Vagina (tissue), 2 donors: ENCODE data around the gene ADK. TPM values are rescaled to one million over a fixed set of nuclear protein-coding genes. Genes with fewer than 3 reads are reported as not detected.
"Not testable (repeated sequence)": the region's sequence is repeated elsewhere in the genome, so short reads cannot be mapped to it uniquely, and the experiment has no call there.

Experiments used
- DNase-seq, 2 donors: peaks; one replicate each; pipeline ENCODE4 v3.0.0-alpha.2; 2017; ENCODE audit errors: extremely low spot score in 2 of 2
- H3K27ac ChIP-seq: fragments of 200-600 bp; sonication (generic); one replicate; pipeline ENCODE4 v1.5.1; 2019
- H3K27me3 ChIP-seq: fragments of 200-600 bp; sonication (generic); one replicate; pipeline ENCODE4 v1.5.1; 2019
- H3K36me3 ChIP-seq, 2 donors: fragments of 200-600 bp; sonication (generic); one replicate each; pipeline ENCODE4 v1.5.1; 2017 to 2019
- H3K4me1 ChIP-seq: fragments of 200-600 bp; sonication (generic); one replicate; pipeline ENCODE4 v1.5.1; 2019
- H3K4me3 ChIP-seq, 2 donors: fragments of 200-600 bp; sonication (generic); 1 replicate in 1 of 2; 2 replicates in 1 of 2; pipeline ENCODE4 v1.5.1; 2016 to 2019
- H3K9me3 ChIP-seq: fragments of 200-600 bp; sonication (generic); one replicate; pipeline ENCODE4 v1.5.1; 2019
- POLR2A ChIP-seq, 2 donors: fragments of 450-650 bp; IDR thresholded peaks; one replicate each; pipeline ENCODE4 v1.6.1; 2017; ENCODE audit warnings: antibody characterized with exemption in 2 of 2, mild to moderate bottlenecking in 2 of 2, moderate library complexity in 2 of 2
- POLR2AphosphoS5 ChIP-seq, 2 donors: sonication (generic); formaldehyde crosslinking; IDR thresholded peaks; one replicate each; pipeline ENCODE4 v1.9.0; 2017; ENCODE audit warnings: antibody characterized with exemption in 2 of 2, mild to moderate bottlenecking in 2 of 2, low read depth in 1 of 2; ENCODE audit not compliant: insufficient read depth in 1 of 2
- intact Hi-C: fragments of 100-400 bp; cut with DNase I; formaldehyde crosslinking; loops from one replicate; pipeline ENCODE4 v1.15.1; 2023
- total RNA-seq: library from RNA; depleted of rRNA; stranded (reverse); fragments of >200 nt; gene quantifications from one replicate; pipeline ENCODE4 v1.2.3, GENCODE V29; 2016
- TF ChIP-seq, protein P1 (sequence below), 3 experiments: fragments of 450-650 bp in 2 of 3; fragments of 200-600 bp in 1 of 3; sonication (generic) in 1 of 3; IDR thresholded peaks; one replicate each; pipeline ENCODE4 v1.5.1; 2017 to 2019; ENCODE audit warnings: antibody characterized with exemption in 3 of 3, mild to moderate bottlenecking in 2 of 3, moderate library complexity in 2 of 3

ADK gene
- total RNA-seq, 1 donor from 2014 or later: 46.2 TPM

DNA sequence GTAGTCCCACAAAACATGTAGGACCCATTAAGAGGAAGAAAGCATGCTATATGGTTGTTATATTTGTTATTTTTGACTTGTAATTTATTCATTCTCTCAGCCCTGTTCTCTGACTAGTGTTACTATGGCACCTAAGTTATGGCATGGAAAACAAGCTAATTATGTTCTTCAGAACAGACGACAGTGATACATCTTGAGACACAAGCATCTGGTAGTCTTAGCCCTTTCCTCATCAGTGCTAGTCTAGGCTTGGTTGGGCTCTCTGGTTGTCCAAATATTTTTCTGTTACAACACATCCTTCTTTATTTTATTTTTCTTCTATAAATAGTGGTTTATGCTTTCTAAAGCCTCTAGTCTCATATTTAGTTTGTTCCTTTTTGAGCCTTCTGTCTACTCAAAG lies 367.0 kb downstream of the ADK start:
- no peak for DNase-seq
- H3K9me3 ChIP-seq: peaks cover 6% of the 10 kb centered on the region
- no peak overlapping the region for H3K27ac ChIP-seq
- intact Hi-C loops: no loop called here
- H3K36me3 ChIP-seq: no peaks in the 10 kb centered on the region
- no peaks in the 10 kb centered on the region for H3K27me3 ChIP-seq
- no peaks in the 10 kb centered on the region for H3K4me1 ChIP-seq
- TF ChIP-seq, protein P1, sequence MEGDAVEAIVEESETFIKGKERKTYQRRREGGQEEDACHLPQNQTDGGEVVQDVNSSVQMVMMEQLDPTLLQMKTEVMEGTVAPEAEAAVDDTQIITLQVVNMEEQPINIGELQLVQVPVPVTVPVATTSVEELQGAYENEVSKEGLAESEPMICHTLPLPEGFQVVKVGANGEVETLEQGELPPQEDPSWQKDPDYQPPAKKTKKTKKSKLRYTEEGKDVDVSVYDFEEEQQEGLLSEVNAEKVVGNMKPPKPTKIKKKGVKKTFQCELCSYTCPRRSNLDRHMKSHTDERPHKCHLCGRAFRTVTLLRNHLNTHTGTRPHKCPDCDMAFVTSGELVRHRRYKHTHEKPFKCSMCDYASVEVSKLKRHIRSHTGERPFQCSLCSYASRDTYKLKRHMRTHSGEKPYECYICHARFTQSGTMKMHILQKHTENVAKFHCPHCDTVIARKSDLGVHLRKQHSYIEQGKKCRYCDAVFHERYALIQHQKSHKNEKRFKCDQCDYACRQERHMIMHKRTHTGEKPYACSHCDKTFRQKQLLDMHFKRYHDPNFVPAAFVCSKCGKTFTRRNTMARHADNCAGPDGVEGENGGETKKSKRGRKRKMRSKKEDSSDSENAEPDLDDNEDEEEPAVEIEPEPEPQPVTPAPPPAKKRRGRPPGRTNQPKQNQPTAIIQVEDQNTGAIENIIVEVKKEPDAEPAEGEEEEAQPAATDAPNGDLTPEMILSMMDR (IDR thresholded peaks at IDR 0.05): no peak
- TF ChIP-seq POLR2A (IDR thresholded peaks at IDR 0.05) (no peak), POLR2AphosphoS5 (IDR thresholded peaks at IDR 0.05; ENCODE audit: insufficient read depth in 1 of 2, low read depth in 1 of 2) (no peak)
- no peak overlapping the region for H3K4me3 ChIP-seq

DNA sequence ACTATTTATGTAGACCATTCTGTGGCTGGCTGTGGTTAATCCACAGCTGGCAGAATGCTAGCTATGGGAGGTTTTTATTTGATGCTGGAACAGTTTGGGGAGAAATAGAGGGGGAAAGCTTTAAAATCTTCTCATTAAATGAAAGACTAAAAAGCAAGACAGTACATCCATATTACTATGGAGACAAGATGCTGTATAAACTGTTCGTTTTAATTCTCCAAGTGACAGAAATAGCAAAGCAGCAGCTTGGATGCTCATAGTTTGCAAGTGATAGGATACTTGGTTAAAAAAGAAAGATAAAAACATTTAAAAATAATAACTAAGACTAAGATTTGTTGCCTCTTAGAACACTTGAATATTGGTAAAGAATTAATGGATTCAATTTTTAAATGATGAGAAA lies 370.5 kb downstream of the ADK start:
- Histone ChIP-seq H3K4me3 (no peak overlapping the region), H3K9me3 (no peaks in the 10 kb centered on the region), H3K36me3 (no peaks in the 10 kb centered on the region), H3K4me1 (no peaks in the 10 kb centered on the region), H3K27ac (no peak overlapping the region), H3K27me3 (no peaks in the 10 kb centered on the region)
- DNase-seq: no peak
- intact Hi-C loops: no loop called here
- TF ChIP-seq, protein P1 (IDR thresholded peaks at IDR 0.05): no peak
- TF ChIP-seq POLR2AphosphoS5 (IDR thresholded peaks at IDR 0.05; ENCODE audit: insufficient read depth in 1 of 2, low read depth in 1 of 2) (no peak), POLR2A (IDR thresholded peaks at IDR 0.05) (no peak)

DNA sequence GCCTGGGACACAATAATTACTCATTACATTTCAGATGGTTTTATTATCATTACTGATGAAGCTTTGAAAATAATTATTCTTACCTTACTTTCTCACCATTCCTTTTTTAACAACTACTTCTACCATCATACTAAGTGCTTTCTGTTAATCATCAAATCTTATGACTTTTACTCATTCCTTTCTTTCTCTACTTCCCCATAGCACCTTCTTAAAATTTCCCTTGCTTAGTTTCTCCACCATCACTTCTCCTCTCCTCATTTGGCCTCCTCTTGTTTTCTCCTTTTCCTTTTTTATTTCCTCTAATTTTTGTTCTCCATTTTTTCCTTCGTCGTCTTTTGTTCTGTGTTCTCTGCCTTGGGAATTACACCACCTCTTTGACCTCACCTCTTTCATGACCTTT lies 372.2 kb downstream of the ADK start:
- Histone ChIP-seq H3K36me3 (no peaks in the 10 kb centered on the region), H3K27ac (no peak overlapping the region), H3K27me3 (no peaks in the 10 kb centered on the region), H3K4me3 (no peak overlapping the region), H3K4me1 (no peaks in the 10 kb centered on the region), H3K9me3 (no peaks in the 10 kb centered on the region)
- no peak for DNase-seq
- intact Hi-C loops: no loop called here
- no peak for TF ChIP-seq POLR2A (IDR thresholded peaks at IDR 0.05)
- TF ChIP-seq POLR2AphosphoS5 (IDR thresholded peaks at IDR 0.05; ENCODE audit: insufficient read depth in 1 of 2, low read depth in 1 of 2): no peak
- TF ChIP-seq, protein P1 (IDR thresholded peaks at IDR 0.05): no peak

DNA sequence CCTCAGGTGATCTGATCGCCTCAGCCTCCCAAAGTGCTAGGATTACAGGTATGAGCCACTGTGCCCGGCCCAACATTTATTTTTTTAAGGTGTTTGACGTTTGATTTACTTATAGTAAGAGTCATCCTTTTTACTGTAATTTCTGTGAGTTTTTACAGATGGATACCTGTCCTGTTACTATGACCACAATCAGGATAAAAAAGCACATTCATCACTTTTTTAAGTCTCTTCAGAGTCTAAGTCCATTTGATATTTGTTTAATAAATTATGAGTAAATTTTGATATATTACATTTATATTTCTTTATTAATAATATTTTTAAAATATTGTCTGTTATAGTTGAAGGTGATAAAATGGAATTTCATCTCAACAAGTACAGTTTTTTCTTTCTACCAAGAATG lies 374.9 kb downstream of the ADK start:
- Histone ChIP-seq H3K27ac (no peak overlapping the region), H3K27me3 (no peaks in the 10 kb centered on the region), H3K4me3 (no peak overlapping the region), H3K4me1 (no peaks in the 10 kb centered on the region), H3K9me3 (no peaks in the 10 kb centered on the region), H3K36me3 (no peaks in the 10 kb centered on the region)
- no peak for TF ChIP-seq POLR2AphosphoS5 (IDR thresholded peaks at IDR 0.05; ENCODE audit: insufficient read depth in 1 of 2, low read depth in 1 of 2)
- no peak for TF ChIP-seq POLR2A (IDR thresholded peaks at IDR 0.05)
- TF ChIP-seq, protein P1 (IDR thresholded peaks at IDR 0.05): no peak
- intact Hi-C loops: no loop called here
- DNase-seq: no peak

DNA sequence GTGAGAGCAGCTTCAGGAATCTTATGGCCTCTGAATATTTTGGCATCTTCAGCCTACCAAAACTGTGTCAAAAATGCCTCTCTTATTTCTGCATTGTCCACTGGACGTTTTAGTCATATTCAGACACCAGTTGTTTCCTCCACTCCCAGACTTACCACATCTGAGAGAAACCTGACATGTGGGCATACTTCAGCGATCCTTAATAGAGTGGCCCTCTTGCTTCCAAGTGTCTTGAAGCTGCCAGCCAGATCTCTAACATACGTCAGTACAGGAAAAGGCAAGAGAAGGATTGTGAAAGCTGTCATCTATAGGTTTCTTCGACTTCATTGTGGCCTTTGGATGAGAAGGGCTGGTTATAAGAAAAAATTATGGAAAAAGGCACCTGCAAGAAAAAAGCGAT lies 376.6 kb downstream of the ADK start:
- intact Hi-C loops, H3K4me1 ChIP-seq, DNase-seq, H3K36me3 ChIP-seq, H3K4me3 ChIP-seq, H3K27me3 ChIP-seq, H3K9me3 ChIP-seq, H3K27ac ChIP-seq: not testable (repeated sequence)

DNA sequence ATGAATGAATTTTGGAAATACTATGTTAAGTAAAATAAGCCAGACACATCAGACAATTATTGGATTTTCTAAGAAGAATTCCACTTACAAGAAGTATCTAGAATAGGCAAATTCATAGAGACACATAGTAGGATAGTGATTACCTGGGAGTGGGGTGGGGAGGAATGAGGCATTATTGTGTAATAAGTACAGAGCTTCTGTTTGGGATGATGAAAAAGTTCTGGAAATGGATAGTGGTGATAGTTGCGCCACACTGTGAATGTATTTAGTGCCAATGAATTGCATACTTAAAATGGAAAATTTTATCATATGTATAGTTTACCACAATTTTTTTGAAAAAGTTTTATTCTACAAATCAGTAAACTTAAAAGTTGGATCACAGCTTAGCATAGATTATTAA lies 378.2 kb downstream of the ADK start:
- H3K27me3 ChIP-seq: no peaks in the 10 kb centered on the region
- H3K4me3 ChIP-seq: no peak overlapping the region
- no peaks in the 10 kb centered on the region for H3K9me3 ChIP-seq
- no peak for DNase-seq
- no peak overlapping the region for H3K27ac ChIP-seq
- TF ChIP-seq, protein P1 (IDR thresholded peaks at IDR 0.05): no peak
- no peak for TF ChIP-seq POLR2AphosphoS5 (IDR thresholded peaks at IDR 0.05; ENCODE audit: insufficient read depth in 1 of 2, low read depth in 1 of 2)
- no peak for TF ChIP-seq POLR2A (IDR thresholded peaks at IDR 0.05)
- no peaks in the 10 kb centered on the region for H3K36me3 ChIP-seq
- intact Hi-C loops: no loop called here
- H3K4me1 ChIP-seq: no peaks in the 10 kb centered on the region
